H1 (cell line): Measurements from ENCODE around the gene CDH15. TPM values are rescaled to one million over a fixed set of nuclear protein-coding genes. Genes with fewer than 3 reads are reported as not detected.

Experiments used
- CTCF ChIA-PET: fragments of 300-600 bp; sonication (Branson Sonifier 250); formaldehyde crosslinking; loops from one replicate; lab custom pipeline; 2021; ENCODE audit not compliant: partially characterized antibody; lab: Charles Lee
- POLR2A ChIA-PET: fragments of 300-600 bp; sonication (Branson Sonifier 250); formaldehyde crosslinking; loops from one replicate; lab custom pipeline; 2021; ENCODE audit warnings: inconsistent platforms; ENCODE audit not compliant: partially characterized antibody; lab: Charles Lee
- DNase-seq, 2 experiments: peaks; one replicate each; pipeline versions ENCODE4 v3.0.0 to v3.0.0-alpha.2; 2010 to 2022; ENCODE audit warnings: low spot score in 2 of 2, low read depth in 1 of 2, mixed read lengths in 1 of 2
- FAIRE-seq: peaks from 2 replicates; lab custom pipeline; 2011; peaks lifted over from hg19 to GRCh38; lab: Jason Lieb, UNC
- H2AFZ ChIP-seq: 2 replicates; pipeline ENCODE4 v1.8.1; 2012; ENCODE audit warnings: low read length, inconsistent platforms
- H2AK5ac ChIP-seq: 2 replicates; pipeline ENCODE4 v1.6.1; 2013; ENCODE audit warnings: low read depth, low read length
- H2BK120ac ChIP-seq: replicated peaks from 2 replicates; pipeline ENCODE3; 2013; ENCODE audit warnings: low read depth, low read length, inconsistent platforms
- H2BK12ac ChIP-seq: 2 replicates; pipeline ENCODE4 v1.6.1; 2013; ENCODE audit warnings: low read depth, low read length
- H2BK15ac ChIP-seq: 2 replicates; pipeline ENCODE4 v1.6.1; 2013; ENCODE audit warnings: low read length
- H2BK20ac ChIP-seq: 2 replicates; pipeline ENCODE4 v1.6.1; 2013; ENCODE audit warnings: low read length
- H2BK5ac ChIP-seq: 2 replicates; pipeline ENCODE4 v1.6.1; 2013; ENCODE audit warnings: low read depth, low read length
- H3K14ac ChIP-seq: 2 replicates; pipeline ENCODE4 v1.6.1; 2013; ENCODE audit warnings: inconsistent platforms; ENCODE audit not compliant: insufficient read length
- H3K18ac ChIP-seq: 2 replicates; pipeline ENCODE4 v1.6.1; 2013; ENCODE audit warnings: low read length; ENCODE audit errors: extremely low read depth
- H3K23ac ChIP-seq: 2 replicates; pipeline ENCODE4 v1.6.1; 2013; ENCODE audit warnings: inconsistent platforms; ENCODE audit not compliant: insufficient read length
- H3K23me2 ChIP-seq: 2 replicates; pipeline ENCODE4 v1.6.1; 2013; ENCODE audit warnings: low read depth, low read length
- H3K27ac ChIP-seq: 2 replicates; pipeline ENCODE4 v1.6.1; 2011; ENCODE audit warnings: low read depth, low read length, inconsistent platforms
- H3K27me3 ChIP-seq, 4 experiments: replicated peaks in 1 of 4; 1 replicate in 1 of 4; 2 replicates in 3 of 4; pipeline versions ENCODE4 v1.6.1 to v1.8.1; 2011 to 2013; ENCODE audit warnings: low read length in 3 of 4, mild to moderate bottlenecking in 3 of 4, inconsistent platforms in 2 of 4, mixed read lengths in 2 of 4, moderate library complexity in 1 of 4; ENCODE audit not compliant: control insufficient read depth in 3 of 4, insufficient read depth in 3 of 4; ENCODE audit errors: extremely low read depth in 1 of 4
- H3K36me3 ChIP-seq, 4 experiments: 2 replicates each; pipeline versions ENCODE4 v1.6.1 to v1.8.1; 2011 to 2013; ENCODE audit warnings: mild to moderate bottlenecking in 4 of 4, low read length in 3 of 4, moderate library complexity in 2 of 4, control low read depth in 1 of 4, inconsistent platforms in 1 of 4; ENCODE audit not compliant: insufficient read depth in 4 of 4, control insufficient read depth in 2 of 4
- H3K4ac ChIP-seq: replicated peaks from 2 replicates; pipeline ENCODE3; 2013; ENCODE audit warnings: low read length, low read depth, mixed read lengths, inconsistent platforms; ENCODE audit not compliant: insufficient read length
- H3K4me1 ChIP-seq, 4 experiments: replicated peaks in 1 of 4; 1 replicate in 1 of 4; 2 replicates in 3 of 4; pipeline versions ENCODE4 v1.6.1 to v1.8.1; 2011 to 2013; ENCODE audit warnings: low read length in 3 of 4, inconsistent platforms in 2 of 4, mixed read lengths in 1 of 4; ENCODE audit not compliant: insufficient read depth in 4 of 4, control insufficient read depth in 3 of 4
- H3K4me2 ChIP-seq, 2 experiments: 2 replicates each; pipeline versions ENCODE4 v1.6.1 to v1.8.1; 2011 to 2013; ENCODE audit warnings: low read depth in 2 of 2, low read length in 2 of 2, control low read depth in 1 of 2, inconsistent platforms in 1 of 2, mild to moderate bottlenecking in 1 of 2; ENCODE audit not compliant: insufficient read depth in 1 of 2
- H3K4me3 ChIP-seq, 4 experiments: fragments of 200-600, 300-600 bp in 1 of 4; sonication (generic), shearing (Covaris generic), sonication (Bioruptor Twin) in 1 of 4; 2 replicates each; pipeline versions ENCODE4 v1.5.1 to v1.8.1; 2011 to 2016; ENCODE audit warnings: low read length in 4 of 4, low read depth in 3 of 4, control low read depth in 2 of 4, inconsistent platforms in 2 of 4, mild to moderate bottlenecking in 2 of 4, mixed read lengths in 1 of 4, moderate library complexity in 1 of 4; ENCODE audit not compliant: insufficient read depth in 2 of 4; ENCODE audit errors: extremely low read depth in 1 of 4
- H3K56ac ChIP-seq: replicated peaks from 2 replicates; pipeline ENCODE3; 2013; ENCODE audit warnings: low read depth, mild to moderate bottlenecking, mixed read lengths, low read length, inconsistent platforms; ENCODE audit not compliant: insufficient read length
- H3K79me1 ChIP-seq: 2 replicates; pipeline ENCODE4 v1.6.1; 2013; ENCODE audit warnings: low read depth, low read length, control low read depth
- H3K79me2 ChIP-seq, 2 experiments: 2 replicates each; pipeline versions ENCODE4 v1.6.1 to v1.8.1; 2012 to 2013; ENCODE audit warnings: low read length in 2 of 2, mild to moderate bottlenecking in 2 of 2, inconsistent platforms in 1 of 2; ENCODE audit not compliant: insufficient read depth in 2 of 2, control insufficient read depth in 1 of 2
- H3K9ac ChIP-seq, 4 experiments: replicated peaks in 1 of 4; 1 replicate in 1 of 4; 2 replicates in 3 of 4; pipeline versions ENCODE4 v1.6.1 to v1.8.1; 2011 to 2013; ENCODE audit warnings: low read depth in 3 of 4, low read length in 3 of 4, control low read depth in 2 of 4, mild to moderate bottlenecking in 2 of 4, moderate library complexity in 2 of 4, inconsistent platforms in 1 of 4; ENCODE audit errors: extremely low read depth in 1 of 4
- H3K9me3 ChIP-seq, 2 experiments: 2 replicates each; pipeline versions ENCODE4 v1.6.1 to v1.8.1; 2012 to 2013; ENCODE audit warnings: mild to moderate bottlenecking in 2 of 2, moderate library complexity in 2 of 2, control low read depth in 1 of 2, inconsistent platforms in 1 of 2, low read depth in 1 of 2, low read length in 1 of 2, mixed read lengths in 1 of 2; ENCODE audit not compliant: insufficient read depth in 2 of 2
- H4K20me1 ChIP-seq, 2 experiments: replicated peaks in 1 of 2; 2 replicates each; pipeline versions ENCODE3 to v1.8.1; 2011 to 2013; ENCODE audit warnings: inconsistent platforms in 2 of 2, low read length in 2 of 2, mild to moderate bottlenecking in 1 of 2; ENCODE audit not compliant: insufficient read depth in 2 of 2, control insufficient read depth in 1 of 2
- H4K5ac ChIP-seq: 2 replicates; pipeline ENCODE4 v1.6.1; 2013; ENCODE audit warnings: low read length, low read depth, mixed read lengths, inconsistent platforms; ENCODE audit not compliant: insufficient read length
- H4K8ac ChIP-seq: 2 replicates; pipeline ENCODE4 v1.8.0; 2013; ENCODE audit warnings: mild to moderate bottlenecking, moderate library complexity, low read length, inconsistent platforms; ENCODE audit not compliant: insufficient read depth; ENCODE audit errors: extremely low read depth
- H4K91ac ChIP-seq: replicated peaks from 2 replicates; pipeline ENCODE3; 2013; ENCODE audit warnings: low read length, mixed read lengths, inconsistent platforms; ENCODE audit not compliant: insufficient read length
- ASH2L ChIP-seq: fragments of 200-600, 300-600 bp; sonication (generic); IDR thresholded peaks from one replicate; pipeline ENCODE4 v1.7.1; 2017; ENCODE audit warnings: low read length
- CEBPB ChIP-seq: IDR thresholded peaks from 2 replicates; pipeline ENCODE4 v1.6.1; 2012; ENCODE audit warnings: low read depth, low read length
- CTBP2 ChIP-seq: IDR thresholded peaks from 2 replicates; pipeline ENCODE4 v1.7.0; 2011; ENCODE audit warnings: borderline replicate concordance, mild to moderate bottlenecking, moderate library complexity, mixed read lengths, low read length; ENCODE audit not compliant: insufficient read depth, insufficient read length
- GTF2F1 ChIP-seq: IDR thresholded peaks from 2 replicates; pipeline ENCODE4 v1.6.1; 2012; ENCODE audit warnings: low read depth, low read length, improper control_type of control experiment, borderline replicate concordance
- HDAC6 ChIP-seq: IDR thresholded peaks from one replicate; pipeline ENCODE4 v1.7.1; 2012; ENCODE audit warnings: low read depth, mild to moderate bottlenecking, inconsistent platforms, low read length, moderate library complexity
- KDM4A ChIP-seq: IDR thresholded peaks from one replicate; pipeline ENCODE4 v1.7.1; 2012; ENCODE audit warnings: low read depth, mild to moderate bottlenecking, moderate library complexity, low read length, inconsistent platforms; ENCODE audit not compliant: severe bottlenecking
- KDM5A ChIP-seq: fragments of 200-600 bp; IDR thresholded peaks from 2 replicates; pipeline ENCODE4 v1.7.1; 2012; ENCODE audit warnings: mild to moderate bottlenecking, low read length, inconsistent platforms, mixed read lengths
- POLR2AphosphoS5 ChIP-seq: IDR thresholded peaks from 2 replicates; pipeline ENCODE4 v1.6.1; 2011; ENCODE audit warnings: low read depth, low read length
- RFX5 ChIP-seq: IDR thresholded peaks from 2 replicates; pipeline ENCODE4 v1.6.1; 2011; ENCODE audit warnings: low read depth, low read length, improper control_type of control experiment, borderline replicate concordance
- RNF2 ChIP-seq: fragments of 200-900, 300-1000 bp; sonication (generic); IDR thresholded peaks from 2 replicates; pipeline ENCODE4 v1.7.1; 2016; ENCODE audit warnings: borderline replicate concordance, low read depth, mild to moderate bottlenecking, antibody characterized with exemption, low read length; ENCODE audit not compliant: poor library complexity, severe bottlenecking; ENCODE audit errors: missing control alignments
- SRF ChIP-seq: IDR thresholded peaks from 2 replicates; pipeline ENCODE4 v1.6.1; 2011; ENCODE audit warnings: mild to moderate bottlenecking, low read depth, low read length, moderate library complexity
- WGBS, 2 experiments: shearing (Covaris generic) in 1 of 2; methylation state at CpG; one replicate each; pipeline versions ENCODE4 v1.1.6 to v1.1.7; 2013 to 2015; ENCODE audit warnings: low lambda C conversion rate in 2 of 2, mixed read lengths in 2 of 2, inconsistent platforms in 1 of 2, low coverage in 1 of 2, missing lambda C conversion rate in 1 of 2; ENCODE audit not compliant: insufficient replicate concordance in 2 of 2, insufficient coverage in 1 of 2, insufficient read length in 1 of 2; ENCODE audit errors: extremely low coverage in 1 of 2, missing lambda C conversion rate in 1 of 2; 5-methylcytosine and 5-hydroxymethylcytosine counted together
- polyA plus RNA-seq, 7 experiments: library from polyadenylated mRNA; depleted of rRNA in 3 of 7; stranded (reverse) in 5 of 7; unstranded in 2 of 7; fragments of >200 nt in 5 of 7; fragments of 200-250 nt in 2 of 7; gene quantifications; 1 replicate in 5 of 7; 2 replicates in 1 of 7; 4 replicates in 1 of 7; pipeline versions ENCODE4 v1.2.1 to v1.2.3, GENCODE V29; 2011 to 2013; ENCODE audit warnings: missing spikeins in 2 of 7, mixed read lengths in 2 of 7
- total RNA-seq: library from RNA; stranded (reverse); fragmentation: NEBNext Ultra II Directional; extraction: Animal tissue kit (Norgen Biotek cat#: 25700); gene quantifications from 2 replicates; pipeline ENCODE4 v1.2.1, GENCODE V29; 2021

The CDH15 gene
- total and polyA plus RNA-seq, 2 of the 8 experiments (the other 6 are each of a cell fraction or from before 2014, with no cell fraction given): 0.50 to 0.82 TPM

DNA sequence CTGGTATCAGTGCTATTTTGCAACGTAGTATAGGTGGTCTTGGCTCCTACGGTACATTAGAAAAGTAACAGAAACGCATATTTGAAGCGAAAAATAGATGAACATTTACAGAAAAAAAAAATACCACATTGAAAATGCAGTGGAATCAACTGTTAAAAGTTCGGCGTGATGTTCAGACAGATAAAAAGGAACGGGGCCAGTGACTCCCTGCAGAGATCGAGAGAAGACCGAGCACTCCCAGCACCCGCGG, 45.5 kb downstream of the CDH15 start:
- H3K79me1 ChIP-seq: peaks cover 2% of the 10 kb centered on the region; the same call in 1 of the 2 replicates
- H2BK5ac ChIP-seq: peak overlapping the region; percentile 87
- H3K27ac ChIP-seq: peak overlapping the region; percentile 86; the same call in 1 of the 2 replicates
- no peak overlapping the region for H2AK5ac ChIP-seq
- no peak overlapping the region for H2BK15ac ChIP-seq
- no peaks in the 10 kb centered on the region for H3K27me3 ChIP-seq
- peaks cover 0 to 2% (median under 1%) of the 10 kb centered on the region in 4 experiments; a peak in 2 of 7 replicates for H3K4me1 ChIP-seq
- 3% methylated on average over 11 of the region's 11 CpGs; no CpG with 5 or more reads in 1 of the 2 experiments for WGBS, 2 experiments
- H2BK120ac ChIP-seq: no peak overlapping the region
- no peak overlapping the region for H2BK12ac ChIP-seq
- FAIRE-seq (no peak), DNase-seq (no peak)
- H3K9me3 ChIP-seq: no peaks in the 10 kb centered on the region
- TF ChIP-seq POLR2AphosphoS5 (no peak), RNF2 (no peak), GTF2F1 (no peak), ASH2L (no peak), KDM5A (no peak), KDM4A (no peak), SRF (no peak), RFX5 (no peak), CEBPB (no peak), CTBP2 (no peak), HDAC6 (no peak)
- no peak overlapping the region for H3K14ac ChIP-seq
- peak overlapping the region; percentile 98; the same call in 1 of the 2 replicates for H4K8ac ChIP-seq
- H4K5ac ChIP-seq: peak overlapping the region; percentile 96
- no peak overlapping the region for H3K4ac ChIP-seq
- H3K56ac ChIP-seq: peak overlapping the region; percentile 25
- CTCF ChIA-PET: interaction anchor here (1.0 to 1.6 kb wide), 4 partner anchors 40 to 336 kb away, joined by 3 to 4 read pairs (median 4); no protein-coding TSS in a partner anchor
- peaks cover 0 to 13% of the 10 kb centered on the region in 2 experiments; a peak in 3 of 4 replicates for H3K79me2 ChIP-seq
- H3K36me3 ChIP-seq: peaks cover 0 to 6% (median 4%) of the 10 kb centered on the region in 4 experiments; a peak in 4 of 8 replicates
- no peak overlapping the region for H2AFZ ChIP-seq
- peaks cover 0 to 5% of the 10 kb centered on the region in 2 experiments for H4K20me1 ChIP-seq
- peaks cover 4% of the 10 kb centered on the region; the same call in 1 of the 2 replicates for H3K23me2 ChIP-seq
- H3K18ac ChIP-seq: no peak overlapping the region
- no peak overlapping the region for H4K91ac ChIP-seq
- peak overlapping the region; percentile 72 to 97 (median 93) for H3K4me3 ChIP-seq
- H3K23ac ChIP-seq: no peak overlapping the region
- peak overlapping the region; percentile 58 to 77 for H3K4me2 ChIP-seq
- no peak overlapping the region for H2BK20ac ChIP-seq
- peak overlapping the region; percentile 81 to 93 (median 87); a peak in 6 of 7 replicates for H3K9ac ChIP-seq
- POLR2A ChIA-PET: interaction anchor here (0.9 to 1.6 kb wide), 4 partner anchors 9 to 23 kb away, joined by 3 to 4 read pairs (median 4); partner anchors contain the start of gene SLC22A31
